ENCODE measurements around the gene SPRN.

Gene SPRN

DNA sequence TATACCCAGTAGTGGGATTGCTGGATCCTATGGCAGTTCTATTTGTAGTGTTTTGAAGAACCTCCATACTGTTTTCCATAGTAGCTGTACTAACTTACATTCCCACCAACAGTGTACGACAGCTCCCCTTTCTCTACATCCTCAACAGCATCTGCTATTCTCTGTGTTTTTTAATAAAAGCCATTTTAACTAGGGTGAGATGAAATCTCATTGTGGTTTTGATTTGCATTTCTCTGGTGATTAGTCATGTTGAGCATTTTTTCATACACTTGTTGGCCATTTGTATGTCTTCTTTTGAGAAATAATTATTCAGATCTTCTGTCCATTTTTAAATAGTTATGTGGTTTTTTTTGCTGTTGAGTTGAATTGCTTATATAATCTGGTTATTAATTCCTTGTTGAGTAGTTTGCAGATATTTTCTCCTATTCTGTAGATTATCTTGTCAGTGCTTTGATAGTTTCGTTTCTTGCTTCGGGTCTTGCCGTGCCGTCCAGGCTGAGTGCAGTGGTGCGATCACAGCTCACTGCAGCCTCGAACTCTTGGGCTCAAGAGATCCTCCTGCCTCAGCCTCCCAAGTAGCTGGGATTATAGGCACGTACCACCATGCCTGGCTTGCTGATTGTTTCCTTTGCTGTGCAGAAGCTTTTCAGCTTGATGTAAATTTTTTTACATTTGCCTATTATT lies 18.4 kb downstream of the SPRN start:
- no peak for DNase-seq (ENCODE audit: low read depth in 2 of 2)

DNA sequence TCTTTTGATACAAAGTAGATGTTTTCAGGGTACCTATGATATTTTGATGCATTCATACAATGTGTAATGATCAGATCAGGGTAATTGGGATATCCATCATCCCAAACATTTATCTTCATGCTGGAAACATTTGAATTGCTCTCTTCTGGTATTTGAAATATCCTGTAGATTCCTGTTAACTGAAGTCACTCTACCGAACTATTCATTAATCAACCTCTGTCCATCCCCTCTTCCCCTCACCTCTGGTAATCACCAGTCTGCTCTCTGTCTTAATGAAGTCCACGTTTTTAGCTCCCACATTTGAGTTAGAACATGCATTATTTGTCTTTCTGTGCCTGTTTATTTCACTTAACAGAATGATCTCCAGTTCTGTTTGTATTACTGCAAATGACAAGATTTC lies 19.2 kb downstream of the SPRN start:
- DNase-seq (ENCODE audit: low read depth in 2 of 2) = no peak

DNA sequence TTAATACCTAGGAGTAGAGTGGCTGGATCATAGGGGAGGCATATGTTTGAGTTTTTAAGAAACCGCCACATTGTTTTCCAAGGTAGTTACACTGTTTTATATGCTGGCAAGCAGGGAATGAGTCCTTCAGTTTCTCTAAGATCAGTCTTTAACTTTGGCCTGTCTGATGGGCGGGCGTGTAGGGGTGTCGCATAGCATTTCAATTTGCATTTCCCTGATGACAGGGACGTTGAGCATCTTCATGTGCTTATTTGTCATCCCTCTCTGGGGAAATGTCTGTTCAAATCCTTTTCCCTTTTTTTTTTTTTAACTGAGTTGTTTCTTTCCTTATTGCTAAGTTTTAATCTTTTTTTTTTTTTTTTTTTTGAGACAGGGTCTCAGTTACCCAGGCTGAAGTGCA lies 20.6 kb downstream of the SPRN start:
- no peak for DNase-seq (ENCODE audit: low read depth in 2 of 2)

DNA sequence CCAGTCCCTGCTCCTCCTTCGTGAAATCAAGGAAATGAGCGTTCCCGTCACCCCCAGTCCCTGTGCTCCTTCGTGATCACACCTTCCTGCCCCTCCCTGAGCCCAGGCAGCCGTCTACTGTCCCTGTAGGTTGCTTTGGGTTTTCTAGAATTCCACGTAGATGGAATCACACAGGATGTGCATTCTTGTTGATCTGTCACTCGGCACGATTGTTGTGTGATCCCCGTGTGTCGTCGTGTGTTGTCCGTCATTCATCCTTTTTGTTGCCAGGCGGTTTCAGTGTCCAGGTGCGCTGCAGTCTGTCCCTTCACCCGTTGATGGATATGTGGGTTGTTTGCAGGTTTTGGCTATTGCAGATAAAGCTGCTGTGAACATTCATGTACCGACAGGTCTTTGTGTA lies 21.1 kb downstream of the SPRN start:
- no peak for DNase-seq (ENCODE audit: low read depth in 2 of 2)

DNA sequence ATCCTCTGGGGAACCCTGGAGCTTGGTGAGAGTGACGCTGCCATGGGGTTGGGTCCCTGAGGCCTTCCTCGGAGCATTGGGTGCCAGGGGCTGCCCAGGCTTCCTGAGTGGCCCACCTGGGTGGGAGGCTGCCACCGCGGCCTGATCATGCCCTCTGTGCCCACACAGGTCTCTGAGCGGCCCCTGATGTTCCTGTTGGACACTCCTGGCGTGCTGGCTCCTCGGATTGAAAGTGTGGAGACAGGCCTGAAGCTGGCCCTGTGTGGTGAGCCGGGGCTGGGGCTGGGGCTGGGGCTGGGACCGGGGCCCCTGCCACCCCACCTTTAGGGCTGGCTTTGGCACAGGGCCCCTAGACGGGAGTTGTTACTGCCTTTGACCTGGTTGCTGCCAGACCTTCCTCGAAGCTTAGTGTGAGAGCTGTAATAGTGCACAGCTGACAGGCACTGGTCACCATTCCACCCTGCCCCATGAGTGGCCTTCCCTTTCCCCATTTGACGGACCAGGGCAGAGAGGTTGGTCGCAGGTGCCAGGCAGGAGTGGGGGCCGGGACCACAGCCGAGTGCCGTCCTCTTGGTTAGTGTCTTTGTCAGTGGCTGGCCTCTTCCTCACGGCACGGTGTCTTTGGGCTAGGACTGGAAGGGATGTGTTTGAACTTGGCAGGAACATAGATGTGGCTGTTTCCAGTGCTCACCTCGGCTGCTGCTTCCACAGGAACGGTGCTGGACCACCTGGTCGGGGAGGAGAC lies 22.3 kb downstream of the SPRN start:
- DNase-seq (ENCODE audit: low read depth in 2 of 2) = no peak

DNA sequence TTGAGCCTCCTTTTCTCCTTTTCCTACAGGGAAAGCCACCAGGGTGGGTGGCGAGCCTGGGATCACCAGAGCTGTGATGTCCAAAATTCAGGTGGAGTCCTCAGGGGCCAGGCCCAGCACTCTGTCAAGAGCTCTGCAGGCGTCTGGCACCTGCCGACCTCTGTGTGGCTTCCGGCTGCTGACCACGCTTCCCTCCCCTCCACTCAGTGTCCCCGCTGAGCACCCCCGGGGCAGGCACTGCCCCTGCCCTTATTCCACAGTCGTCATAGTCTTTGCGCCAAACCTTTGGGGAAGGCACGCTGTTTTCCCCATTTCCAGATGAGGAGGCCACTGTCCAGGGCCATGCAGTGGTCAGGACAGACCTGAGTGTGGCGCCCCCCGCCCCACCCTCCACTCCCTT lies 22.9 kb downstream of the SPRN start:
- no peak for DNase-seq (ENCODE audit: low read depth in 2 of 2)

DNA sequence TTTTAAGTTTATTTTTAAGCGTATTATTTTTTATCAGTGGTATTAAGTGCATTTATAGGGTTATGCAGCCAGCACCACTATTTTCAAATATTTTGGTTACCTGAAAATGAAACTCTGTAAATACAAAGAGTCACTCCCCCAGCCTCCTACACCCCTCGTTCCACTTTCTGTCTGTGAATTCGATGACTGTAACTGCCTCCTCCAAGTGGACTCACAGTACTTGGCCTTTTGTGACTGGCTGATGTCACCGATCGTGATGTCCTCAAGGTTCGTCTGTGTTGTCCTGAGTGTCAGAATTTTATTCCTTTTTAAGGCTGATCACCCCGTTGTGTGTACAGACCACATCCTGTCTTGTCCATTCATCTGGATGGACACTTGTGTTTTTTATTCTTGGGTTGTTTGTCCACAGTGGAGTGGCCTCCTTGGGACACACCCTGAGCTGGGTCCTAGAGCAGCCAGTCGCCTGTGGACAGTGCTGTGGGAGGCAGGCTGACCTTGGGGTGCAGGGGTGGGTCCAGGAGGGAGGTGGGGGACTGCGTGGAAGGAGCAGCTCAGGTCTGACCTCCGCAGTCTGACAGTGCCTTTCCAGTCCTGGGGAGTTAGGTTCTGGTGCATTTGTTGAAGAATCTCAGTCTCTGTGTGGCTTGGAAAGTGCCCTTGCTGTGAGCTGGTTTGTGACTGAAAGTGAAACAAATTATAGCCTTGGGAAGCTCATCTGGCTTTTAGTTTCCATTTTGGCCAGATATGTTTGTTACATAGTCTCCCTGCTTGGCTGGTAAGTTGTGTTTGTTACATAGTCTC lies 23.6 kb downstream of the SPRN start:
- DNase-seq (ENCODE audit: low read depth in 2 of 2) = no peak

DNA sequence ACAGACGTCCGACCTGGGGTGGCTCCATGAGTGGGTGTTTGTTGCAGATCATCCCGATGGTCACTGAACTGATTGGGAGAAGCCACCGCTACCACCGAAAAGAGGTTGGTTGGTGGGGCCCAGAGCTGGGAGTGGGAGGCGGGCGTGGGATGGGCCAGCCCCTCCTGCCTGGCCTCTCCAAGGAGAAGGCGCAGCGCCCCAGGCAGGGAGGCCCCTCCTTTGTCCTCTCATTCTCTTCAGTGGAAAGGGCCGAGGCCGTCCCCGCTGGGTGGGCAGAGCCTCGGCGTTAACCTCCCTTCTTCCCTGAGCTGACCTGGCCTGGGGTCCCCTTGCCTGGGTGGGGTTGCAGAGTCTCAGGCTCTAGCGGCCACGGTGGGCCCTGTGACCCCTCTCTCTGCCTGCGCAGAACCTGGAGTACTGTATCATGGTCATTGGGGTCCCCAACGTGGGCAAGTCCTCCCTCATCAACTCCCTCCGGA lies 25.3 kb downstream of the SPRN start:
- no peak for DNase-seq (ENCODE audit: low read depth in 2 of 2)

DNA sequence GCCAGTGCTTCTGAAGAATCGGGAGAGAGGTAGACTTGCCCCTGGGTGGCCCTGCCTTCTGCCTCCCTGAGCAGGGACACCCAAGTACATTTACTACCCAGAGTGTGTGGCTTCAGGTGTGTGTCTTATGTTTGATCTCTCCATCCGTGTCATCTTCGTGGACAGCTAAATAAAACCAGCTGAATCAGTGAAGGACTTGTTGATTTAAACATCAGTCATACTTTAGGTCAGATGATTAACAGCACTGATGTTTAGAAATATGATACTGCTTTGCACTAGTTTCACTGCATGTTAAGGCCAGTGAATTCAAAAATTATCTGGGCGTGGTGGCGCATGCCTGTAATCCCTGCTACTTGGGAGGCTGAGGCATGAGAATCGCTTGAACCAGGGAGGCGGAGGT lies 26.5 kb downstream of the SPRN start:
- DNase-seq (ENCODE audit: low read depth in 2 of 2) = no peak

DNA sequence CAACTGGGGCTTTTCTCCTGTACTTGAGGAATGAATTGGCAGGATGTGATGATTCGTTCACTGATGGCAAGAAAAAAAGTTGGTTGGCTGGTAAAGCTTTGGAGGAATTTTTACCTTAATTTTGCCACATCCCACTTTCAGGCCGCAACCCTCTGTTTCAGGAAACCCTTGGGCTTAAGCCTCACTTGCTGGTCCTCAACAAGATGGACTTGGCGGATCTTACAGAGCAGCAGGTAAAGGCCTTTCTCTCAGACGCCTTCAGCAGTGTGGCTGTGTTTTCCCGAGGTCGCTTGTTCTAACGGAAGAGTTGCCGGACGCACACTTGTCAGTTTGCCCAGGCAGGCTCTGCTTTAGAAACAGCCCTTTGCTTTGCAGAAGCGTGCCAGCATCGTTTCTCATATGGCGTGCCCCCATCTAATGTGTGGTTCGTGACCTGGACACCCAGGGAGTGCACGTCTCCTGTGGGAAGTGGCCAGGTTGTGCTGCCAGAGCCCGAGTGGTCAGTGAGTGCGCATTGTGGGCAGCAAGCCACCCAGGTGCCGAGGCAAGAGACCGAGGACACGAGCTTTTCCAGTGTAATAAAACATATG lies 28.3 kb downstream of the SPRN start:
- DNase-seq (ENCODE audit: low read depth in 2 of 2) = no peak

DNA sequence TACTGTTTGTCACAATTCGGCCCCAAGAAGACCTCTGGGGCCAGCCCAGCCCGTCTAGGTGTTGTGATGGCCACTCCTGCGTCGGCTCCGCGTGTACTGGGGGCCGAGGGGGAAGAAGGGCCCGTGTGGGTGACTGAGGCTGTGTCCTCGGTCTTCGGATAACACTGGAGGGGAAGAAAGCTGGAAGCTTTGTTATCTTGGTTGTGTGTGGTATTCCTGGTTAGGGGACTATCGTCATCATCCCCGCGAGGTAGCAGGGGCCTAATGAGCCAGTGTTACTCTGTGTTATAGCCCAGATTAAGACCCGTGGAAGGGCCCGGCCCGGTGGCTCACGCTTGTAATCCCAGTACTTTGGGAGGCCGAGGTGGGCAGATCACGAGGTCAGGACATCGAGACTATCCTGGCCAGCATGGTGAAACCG lies 29.6 kb downstream of the SPRN start:
- DNase-seq (ENCODE audit: low read depth in 2 of 2) = no peak

DNA sequence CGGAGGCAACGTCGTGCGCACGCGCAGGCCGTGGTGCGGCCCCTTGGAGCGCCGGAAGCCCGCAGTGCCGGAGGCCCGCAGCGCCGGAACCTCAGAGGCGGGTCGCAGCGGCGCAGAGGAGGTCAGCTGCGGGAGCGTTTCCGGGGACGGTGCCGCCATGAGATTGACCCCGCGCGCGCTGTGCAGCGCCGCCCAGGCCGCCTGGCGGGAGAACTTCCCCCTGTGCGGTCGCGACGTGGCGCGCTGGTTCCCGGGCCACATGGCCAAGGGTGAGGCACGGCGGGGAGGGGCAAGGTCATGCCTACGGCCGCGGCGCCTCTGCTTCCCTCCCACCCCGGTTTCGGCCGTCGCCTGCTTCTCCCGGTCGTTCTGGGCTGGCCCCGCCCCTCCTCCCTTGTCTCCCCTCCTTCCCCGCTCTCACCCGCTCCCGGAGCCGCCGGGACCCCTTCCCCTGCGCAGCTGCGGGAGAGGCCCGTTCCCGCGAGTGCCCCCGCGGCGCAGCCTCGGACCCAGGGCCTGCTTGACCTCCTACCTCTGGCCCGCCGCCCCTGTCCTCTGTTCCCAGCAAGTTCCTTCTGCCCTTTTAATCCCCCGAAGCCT lies 30.3 kb downstream of the SPRN start, which contains the start of gene MTG1:
MTG1 (plus strand) TSS at position 94 of the 600 bp plus-strand sequence; CDS start at position 158, 64 bp downstream.
- peak; percentile 91 to 97 for DNase-seq (ENCODE audit: low read depth in 2 of 2)

DNA sequence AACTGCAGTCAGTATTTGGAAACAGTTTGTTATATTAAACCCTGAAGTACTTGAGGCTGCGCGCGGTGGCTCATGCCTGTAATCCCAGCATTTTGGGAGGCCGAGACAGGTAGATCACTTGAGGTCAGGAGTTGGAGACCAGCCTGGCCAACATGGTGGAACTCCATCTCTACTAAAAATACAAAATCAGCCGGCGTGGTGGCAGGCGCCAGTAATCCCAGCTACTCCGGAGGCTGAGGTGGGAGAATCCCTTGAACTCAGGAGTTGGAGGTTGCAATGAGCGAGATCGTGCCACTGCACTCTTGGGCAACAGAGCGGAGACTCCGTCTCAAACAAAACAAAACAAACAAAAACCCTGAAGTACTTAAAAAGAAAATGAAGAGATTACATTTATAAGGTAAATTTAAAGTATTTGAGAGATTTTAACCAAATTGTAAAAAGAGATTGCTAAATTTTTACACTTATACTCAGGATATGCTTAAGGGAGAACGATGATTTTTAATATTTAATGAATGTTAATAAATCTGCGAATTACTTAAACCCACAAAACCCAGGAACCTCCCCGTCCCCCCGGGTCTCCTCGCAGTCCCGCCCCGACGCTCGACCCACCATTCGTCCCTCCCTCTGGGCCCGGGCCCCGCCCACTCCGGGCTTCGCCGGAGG lies 30.9 kb downstream of the SPRN start:
- DNase-seq (ENCODE audit: low read depth in 2 of 2) = no peak

DNA sequence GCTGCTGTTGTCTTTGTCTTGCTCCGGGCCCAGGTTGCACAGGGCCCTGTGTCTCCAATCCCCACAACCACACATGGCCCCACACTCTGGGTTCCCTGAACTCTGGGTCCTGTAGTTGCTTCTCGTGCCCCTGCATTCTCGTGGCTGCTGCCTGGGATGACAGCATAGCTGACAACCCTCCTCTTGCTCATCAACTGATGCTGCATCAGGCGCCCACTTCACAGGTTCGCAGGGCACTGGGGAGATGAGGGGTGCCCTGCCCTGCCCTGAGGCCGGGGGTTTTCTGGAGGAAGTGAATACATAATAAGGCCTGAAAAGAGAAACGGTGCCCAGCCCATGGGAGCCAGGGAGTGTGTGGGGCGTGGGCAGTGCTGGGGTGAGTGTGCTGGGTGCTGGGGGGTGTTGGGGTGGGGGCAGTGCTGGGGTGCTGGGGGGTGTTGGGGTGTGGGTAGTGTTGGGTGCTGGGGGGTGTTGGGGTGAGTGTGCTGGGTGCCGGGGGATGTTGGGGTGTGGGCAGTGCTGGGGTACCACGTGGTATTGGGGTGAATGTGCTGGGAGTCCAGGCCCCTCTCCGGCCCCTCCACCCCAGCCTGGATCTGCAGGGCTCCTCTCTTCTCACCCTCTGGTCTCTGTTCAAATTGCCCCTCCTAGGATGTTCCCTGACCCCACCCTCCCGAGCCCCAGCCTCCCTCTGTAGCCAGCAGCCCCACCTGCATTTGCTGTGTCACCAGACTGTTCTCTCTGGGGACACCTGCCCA lies 32.5 kb downstream of the SPRN start:
- DNase-seq (ENCODE audit: low read depth in 2 of 2) = no peak

DNA sequence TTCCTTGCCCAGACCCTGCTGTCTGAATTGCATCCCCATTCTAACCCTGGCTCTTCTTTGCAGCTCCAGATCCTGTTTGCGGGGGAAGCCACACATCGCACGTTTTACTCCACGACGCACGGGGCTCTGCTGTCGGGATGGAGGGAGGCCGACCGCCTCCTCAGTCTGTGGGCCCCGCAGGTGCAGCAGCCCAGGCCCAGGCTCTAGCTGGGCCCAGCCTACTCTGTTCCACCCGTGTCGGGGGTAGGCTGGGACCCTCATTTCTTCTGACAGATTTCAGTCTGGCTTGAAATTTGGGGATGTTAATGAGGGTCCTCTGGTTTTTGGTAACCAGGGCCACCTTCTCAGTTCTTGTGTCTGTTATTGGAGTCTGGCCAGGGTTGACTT lies 33.2 kb downstream of the SPRN start:
- no peak for DNase-seq (ENCODE audit: low read depth in 2 of 2)

DNA sequence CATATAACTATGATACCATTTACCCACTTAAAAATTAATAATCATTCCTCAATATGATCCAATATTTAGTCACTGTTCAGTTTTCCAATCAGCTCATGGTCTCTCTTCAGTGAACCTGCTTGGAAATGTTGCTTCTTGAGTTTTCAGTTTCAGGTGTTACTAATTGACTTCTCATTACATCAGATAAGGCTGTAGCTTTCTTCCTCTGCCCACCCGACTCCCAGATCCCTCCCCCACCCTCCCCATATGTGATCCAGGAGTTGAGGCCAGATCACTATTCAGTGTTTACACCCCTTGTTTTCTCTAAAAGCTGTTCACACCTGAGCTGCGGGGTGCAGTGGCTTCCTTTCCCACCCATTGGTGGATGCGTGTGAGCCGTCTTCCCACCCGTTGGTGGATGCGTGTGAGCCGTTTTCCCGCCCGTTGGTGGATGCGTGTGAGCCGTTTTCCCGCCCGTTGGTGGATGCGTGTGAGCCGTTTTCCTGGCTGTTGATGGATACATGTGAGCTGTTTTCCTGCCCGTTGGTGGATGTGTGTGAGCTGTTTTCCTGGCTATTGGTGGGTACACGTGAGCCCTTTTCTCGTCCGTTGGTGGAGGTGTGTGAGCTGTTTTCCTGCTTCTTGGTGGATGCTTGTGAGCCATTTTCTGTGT lies 33.7 kb downstream of the SPRN start:
- no peak for DNase-seq (ENCODE audit: low read depth in 2 of 2)

DNA sequence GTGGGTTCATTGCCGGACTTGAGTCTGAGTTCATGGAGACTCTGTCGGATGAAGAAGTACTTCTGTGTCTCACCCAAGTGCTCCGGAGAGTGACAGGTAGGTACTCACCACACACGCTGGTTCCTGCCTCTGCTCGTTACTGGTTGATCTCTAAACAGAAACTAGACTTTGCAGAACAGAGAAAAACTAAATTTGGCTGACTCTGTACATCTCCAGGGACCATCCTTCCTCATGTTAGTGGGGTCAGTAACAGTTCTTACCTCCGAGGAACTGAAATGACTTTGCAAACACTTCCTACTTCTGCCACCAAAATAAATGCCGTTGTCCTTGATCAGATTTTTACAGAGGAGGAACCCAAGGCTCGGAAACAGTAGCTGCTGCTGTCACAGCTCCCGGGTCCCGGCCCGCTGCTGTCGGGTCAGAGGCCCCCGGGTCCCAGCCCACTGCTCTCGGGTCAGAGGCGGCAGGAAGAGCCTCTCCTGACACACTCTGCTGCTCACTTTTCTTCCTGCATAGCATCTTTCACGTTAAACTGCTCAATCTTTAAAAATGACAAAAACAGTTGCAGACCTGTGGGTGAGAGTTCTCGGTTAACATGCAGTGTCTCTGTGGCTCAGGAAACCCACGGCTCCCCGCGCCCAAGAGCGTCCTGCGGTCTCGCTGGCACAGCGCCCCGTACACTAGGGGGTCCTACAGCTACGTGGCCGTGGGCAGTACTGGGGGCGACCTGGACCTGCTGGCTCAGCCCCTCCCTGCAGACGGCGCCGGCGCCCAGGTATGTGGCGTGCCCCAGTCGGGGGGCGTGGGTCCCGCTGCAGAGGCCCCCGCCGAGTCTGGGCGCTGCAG lies 35.2 kb downstream of the SPRN start:
- DNase-seq (ENCODE audit: low read depth in 2 of 2) = no peak

DNA sequence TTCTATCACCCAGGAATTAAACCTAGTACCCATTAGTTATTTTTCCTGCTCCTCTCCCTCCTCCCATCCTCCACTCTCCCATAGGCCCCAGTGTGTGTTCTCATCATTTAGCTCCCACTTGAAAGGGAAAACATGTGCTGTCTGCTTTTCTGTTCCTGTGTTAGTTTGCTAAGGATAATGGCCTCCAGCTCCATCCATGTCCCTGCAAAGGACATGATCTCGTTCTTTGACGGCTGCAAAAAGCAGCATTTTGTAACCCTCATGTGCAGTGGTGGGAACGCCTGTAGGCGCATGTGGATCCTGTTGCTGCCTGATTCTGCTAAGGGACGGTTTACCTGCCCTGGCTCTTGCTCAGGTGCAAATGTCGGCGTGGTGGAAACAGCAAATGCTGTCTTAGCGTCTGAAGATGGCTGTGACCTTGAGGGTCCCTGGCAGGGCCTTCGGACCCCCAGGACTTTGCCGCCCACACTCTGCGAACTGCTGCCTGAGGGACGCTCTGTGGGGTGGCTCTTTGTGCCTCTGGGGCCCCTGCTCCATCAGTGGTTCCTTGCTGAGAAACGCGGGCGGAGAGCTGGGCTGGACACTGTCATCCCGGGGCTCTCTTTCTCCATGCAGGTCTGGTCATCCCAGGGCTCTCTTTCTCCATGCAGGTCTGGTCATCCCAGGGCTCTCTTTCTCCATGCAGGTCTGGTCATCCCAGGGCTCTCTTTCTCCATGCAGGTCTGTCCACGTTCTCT lies 36.0 kb downstream of the SPRN start:
- no peak for DNase-seq (ENCODE audit: low read depth in 2 of 2)
